ENCODE measurements around the gene WDR90. TPM values are rescaled to one million over a fixed set of nuclear protein-coding genes. Genes with fewer than 3 reads are reported as not detected.
A peak's percentile ranks its signal among the peaks of the same experiment; 100 is the strongest.

The WDR90 gene
- total RNA-seq, 1 experiment from 2014 or later = 47.9 TPM

DNA sequence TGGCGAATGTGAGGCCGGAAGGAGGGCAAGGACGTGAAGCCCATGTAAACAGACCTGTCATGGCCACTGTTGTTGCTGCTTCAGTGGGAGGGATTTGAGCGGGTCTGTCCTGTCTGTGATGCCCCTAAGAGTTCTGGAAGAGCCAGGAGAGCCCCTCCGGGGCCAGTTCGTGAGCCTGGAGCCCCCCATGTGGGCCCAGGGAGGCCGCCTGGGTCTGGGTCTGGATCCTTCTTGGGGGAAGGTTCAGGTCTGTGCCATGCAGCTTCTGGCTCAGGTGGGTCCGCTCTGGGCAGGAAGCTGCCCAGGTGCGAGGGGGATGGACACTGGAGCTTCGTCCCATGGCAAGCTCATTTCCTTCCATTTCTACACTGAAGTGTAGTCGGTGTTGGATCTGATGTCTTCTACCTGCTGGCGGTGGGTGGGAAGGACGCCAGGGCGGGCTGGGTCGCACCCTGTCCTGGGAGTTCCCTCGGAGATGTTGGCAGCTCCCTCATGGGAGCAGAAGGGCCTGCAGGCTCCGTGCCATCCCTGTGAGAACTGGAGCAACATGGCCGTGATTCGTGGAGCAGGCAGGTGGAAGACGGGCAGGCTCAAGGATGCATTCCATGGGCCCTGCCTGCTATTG, 29.6 kb upstream of the WDR90 start:
- H3K9me3 Mint-ChIP-seq (ENCODE audit: unreplicated experiment) = no peaks in the 10 kb centered on the region
- ChIA-PET POLR2A (interaction anchor here (1.2 to 6.3 kb wide), 3 partner anchors 17 to 27 kb away, joined by 3 to 88 read pairs (median 43); partner anchors contain the start of genes MCRIP2, METTL26 and RAB40C), CTCF (no interaction called here)
- peaks cover 8% of the 10 kb centered on the region for H3K4me1 Mint-ChIP-seq (ENCODE audit: insufficient read depth, unreplicated experiment)
- no peak for DNase-seq (ENCODE audit: unreplicated experiment)
- no peak overlapping the region for H3K4me3 Mint-ChIP-seq (ENCODE audit: unreplicated experiment)
- H3K36me3 Mint-ChIP-seq (ENCODE audit: insufficient read depth, unreplicated experiment) = peaks cover 28% of the 10 kb centered on the region
- BruUV-seq (replicated peaks) = no TSS peak
- no peaks in the 10 kb centered on the region for H3K27me3 Mint-ChIP-seq (ENCODE audit: insufficient read depth, unreplicated experiment)
- intact Hi-C loops (cut with micrococcal nuclease) = no loop called here
- TF ChIP-seq, protein P1, sequence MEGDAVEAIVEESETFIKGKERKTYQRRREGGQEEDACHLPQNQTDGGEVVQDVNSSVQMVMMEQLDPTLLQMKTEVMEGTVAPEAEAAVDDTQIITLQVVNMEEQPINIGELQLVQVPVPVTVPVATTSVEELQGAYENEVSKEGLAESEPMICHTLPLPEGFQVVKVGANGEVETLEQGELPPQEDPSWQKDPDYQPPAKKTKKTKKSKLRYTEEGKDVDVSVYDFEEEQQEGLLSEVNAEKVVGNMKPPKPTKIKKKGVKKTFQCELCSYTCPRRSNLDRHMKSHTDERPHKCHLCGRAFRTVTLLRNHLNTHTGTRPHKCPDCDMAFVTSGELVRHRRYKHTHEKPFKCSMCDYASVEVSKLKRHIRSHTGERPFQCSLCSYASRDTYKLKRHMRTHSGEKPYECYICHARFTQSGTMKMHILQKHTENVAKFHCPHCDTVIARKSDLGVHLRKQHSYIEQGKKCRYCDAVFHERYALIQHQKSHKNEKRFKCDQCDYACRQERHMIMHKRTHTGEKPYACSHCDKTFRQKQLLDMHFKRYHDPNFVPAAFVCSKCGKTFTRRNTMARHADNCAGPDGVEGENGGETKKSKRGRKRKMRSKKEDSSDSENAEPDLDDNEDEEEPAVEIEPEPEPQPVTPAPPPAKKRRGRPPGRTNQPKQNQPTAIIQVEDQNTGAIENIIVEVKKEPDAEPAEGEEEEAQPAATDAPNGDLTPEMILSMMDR (IDR thresholded peaks at IDR 0.05; ENCODE audit: unreplicated experiment) = no peak
- H3K27ac Mint-ChIP-seq (ENCODE audit: low read depth, unreplicated experiment) = no peak overlapping the region

DNA sequence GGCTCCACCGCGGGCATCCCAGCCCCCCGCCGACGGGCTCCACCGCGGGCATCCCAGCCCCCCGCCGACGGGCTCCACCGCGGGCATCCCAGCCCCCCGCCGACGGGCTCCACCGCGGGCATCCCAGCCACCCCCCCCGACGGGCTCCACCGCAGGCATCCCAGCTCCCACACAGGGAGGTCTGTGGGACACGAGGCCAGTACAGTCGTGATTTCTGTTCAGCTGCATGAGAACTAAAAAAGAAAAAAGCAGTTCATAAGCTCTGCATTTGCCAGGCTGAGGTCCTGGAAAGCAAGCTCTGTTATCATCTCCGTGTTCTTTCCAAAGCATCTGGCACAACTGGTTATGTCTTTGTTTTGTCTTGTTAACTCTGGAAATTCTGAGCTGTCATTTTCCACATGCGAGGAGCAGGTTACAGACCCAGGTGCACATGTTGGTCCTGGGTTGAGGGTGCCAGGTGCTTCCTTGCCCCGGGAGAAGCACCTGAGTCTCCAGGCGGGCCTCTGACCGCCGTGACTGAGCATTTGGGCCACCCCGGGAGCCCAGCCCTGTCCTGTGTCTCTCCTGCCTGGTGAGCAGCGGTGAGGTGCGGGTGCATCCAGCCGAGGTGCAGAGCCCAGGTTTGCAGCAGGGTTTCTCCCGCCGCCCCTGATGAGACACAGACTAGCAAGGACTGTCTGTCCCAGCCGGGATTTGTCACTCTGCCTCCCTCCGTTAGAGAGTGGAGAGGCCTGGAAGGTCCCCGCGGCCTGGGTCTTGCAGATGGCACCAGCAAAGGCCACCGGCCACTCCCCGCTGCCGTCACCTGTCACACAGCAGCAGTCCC, 28.3 kb upstream of the WDR90 start:
- BruUV-seq (replicated peaks) = no TSS peak
- H3K4me3 Mint-ChIP-seq (ENCODE audit: unreplicated experiment) = no peak overlapping the region
- intact Hi-C loops (cut with micrococcal nuclease) = no loop called here
- TF ChIP-seq, protein P1 (IDR thresholded peaks at IDR 0.05; ENCODE audit: unreplicated experiment) = no peak
- DNase-seq (ENCODE audit: unreplicated experiment) = no peak
- ChIA-PET POLR2A (interaction anchor here (0.7 to 6.3 kb wide), 7 partner anchors 10 to 33 kb away, joined by 3 to 88 read pairs (median 10); partner anchors contain the start of genes MCRIP2, METTL26, RAB40C and WFIKKN1), CTCF (interaction anchor here (0.6 to 2.2 kb wide), 3 partner anchors 21 to 28 kb away, joined by 3 to 18 read pairs (median 4); partner anchors contain the start of gene MCRIP2)
- peak overlapping the region; percentile 85 for H3K27ac Mint-ChIP-seq (ENCODE audit: low read depth, unreplicated experiment)
- no peaks in the 10 kb centered on the region for H3K9me3 Mint-ChIP-seq (ENCODE audit: unreplicated experiment)
- H3K27me3 Mint-ChIP-seq (ENCODE audit: insufficient read depth, unreplicated experiment) = no peaks in the 10 kb centered on the region
- H3K4me1 Mint-ChIP-seq (ENCODE audit: insufficient read depth, unreplicated experiment) = peaks cover 8% of the 10 kb centered on the region
- H3K36me3 Mint-ChIP-seq (ENCODE audit: insufficient read depth, unreplicated experiment) = peaks cover 20% of the 10 kb centered on the region

DNA sequence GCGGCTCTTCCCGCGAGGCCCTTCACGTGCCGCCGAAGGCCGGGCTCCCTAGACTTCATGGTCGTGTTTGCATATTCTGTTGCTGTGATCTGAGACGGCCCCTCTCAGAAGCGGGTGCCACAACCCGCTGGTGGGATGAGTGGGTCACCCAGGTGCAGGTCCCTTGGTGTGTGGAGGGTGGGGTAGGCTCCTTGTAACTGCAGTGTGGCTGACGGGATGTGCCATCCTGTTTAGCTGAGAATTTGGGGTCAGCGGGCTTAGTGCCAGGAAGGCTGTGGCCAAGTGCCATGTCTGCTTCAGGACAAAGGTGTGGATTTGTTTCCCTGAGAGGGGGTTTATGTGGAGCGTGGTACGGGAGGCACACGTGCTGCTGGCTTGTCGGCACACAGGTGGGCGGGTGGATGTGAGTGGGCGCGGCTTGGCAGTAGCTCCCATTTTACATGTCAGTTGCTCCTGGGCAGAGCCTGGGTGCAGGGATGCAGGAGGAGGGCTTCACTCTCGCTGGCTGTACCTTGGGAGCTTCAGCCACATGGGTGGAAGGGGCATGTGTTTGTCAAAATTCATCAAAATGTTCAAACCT, 27.5 kb upstream of the WDR90 start:
- CTCF ChIA-PET = interaction anchor here (0.6 to 2.2 kb wide), 5 partner anchors 28 to 915 kb away, joined by 3 to 18 read pairs (median 3); no protein-coding TSS in a partner anchor
- intact Hi-C loops (cut with micrococcal nuclease) = loop anchor here (1.0 kb wide), 1 partner anchor 33 kb away; no protein-coding TSS in a partner anchor
- DNase-seq (ENCODE audit: unreplicated experiment) = peak; percentile 42
- no peaks in the 10 kb centered on the region for H3K27me3 Mint-ChIP-seq (ENCODE audit: insufficient read depth, unreplicated experiment)
- peaks cover 25% of the 10 kb centered on the region for H3K36me3 Mint-ChIP-seq (ENCODE audit: insufficient read depth, unreplicated experiment)
- POLR2A ChIA-PET = interaction anchor here (0.6 to 6.3 kb wide), 15 partner anchors 9 to 198 kb away, joined by 3 to 88 read pairs (median 6); partner anchors contain the start of genes CAPN15, MCRIP2, METTL26 and PIGQ
- H3K27ac Mint-ChIP-seq (ENCODE audit: low read depth, unreplicated experiment) = peak overlapping the region; percentile 85
- TF ChIP-seq, protein P1 (IDR thresholded peaks at IDR 0.05; ENCODE audit: unreplicated experiment) = no peak
- no peaks in the 10 kb centered on the region for H3K9me3 Mint-ChIP-seq (ENCODE audit: unreplicated experiment)
- H3K4me3 Mint-ChIP-seq (ENCODE audit: unreplicated experiment) = peak overlapping the region; percentile 64
- no TSS peak for BruUV-seq (replicated peaks)
- peaks cover 11% of the 10 kb centered on the region for H3K4me1 Mint-ChIP-seq (ENCODE audit: insufficient read depth, unreplicated experiment)
